Body of pancreas (tissue), 4 donors: ENCODE results near the gene GPSM3.

Source experiments
- CTCF ChIP-seq, 7 experiments: fragments of 450-650 bp in 4 of 7; fragments of 200-600 bp in 3 of 7; sonication (generic) in 3 of 7; IDR thresholded peaks; one replicate each; pipeline ENCODE4 v1.5.1; 2016 to 2019; ENCODE audit warnings: antibody characterized with exemption in 7 of 7
- POLR2A ChIP-seq, 3 donors: fragments of 450-650 bp; IDR thresholded peaks; one replicate each; pipeline ENCODE4 v1.6.1; 2016; ENCODE audit warnings: antibody characterized with exemption in 3 of 3, mild to moderate bottlenecking in 2 of 3

GRCh38 chr6:32147401-32148132 is 44.9 kb downstream of the GPSM3 start:
- no peak for TF ChIP-seq CTCF (IDR thresholded peaks at IDR 0.05)
- no peak for TF ChIP-seq POLR2A (IDR thresholded peaks at IDR 0.05)
